Measurements from ENCODE around the gene TMEM37.

The TMEM37 gene

GRCh38 chr2:119419803-119420508 is 11.7 kb upstream of the TMEM37 start:
- DNase-seq (ENCODE audit: insufficient read length, low spot score) (no peak), FAIRE-seq (no peak)
- TF ChIP-seq, protein P1, sequence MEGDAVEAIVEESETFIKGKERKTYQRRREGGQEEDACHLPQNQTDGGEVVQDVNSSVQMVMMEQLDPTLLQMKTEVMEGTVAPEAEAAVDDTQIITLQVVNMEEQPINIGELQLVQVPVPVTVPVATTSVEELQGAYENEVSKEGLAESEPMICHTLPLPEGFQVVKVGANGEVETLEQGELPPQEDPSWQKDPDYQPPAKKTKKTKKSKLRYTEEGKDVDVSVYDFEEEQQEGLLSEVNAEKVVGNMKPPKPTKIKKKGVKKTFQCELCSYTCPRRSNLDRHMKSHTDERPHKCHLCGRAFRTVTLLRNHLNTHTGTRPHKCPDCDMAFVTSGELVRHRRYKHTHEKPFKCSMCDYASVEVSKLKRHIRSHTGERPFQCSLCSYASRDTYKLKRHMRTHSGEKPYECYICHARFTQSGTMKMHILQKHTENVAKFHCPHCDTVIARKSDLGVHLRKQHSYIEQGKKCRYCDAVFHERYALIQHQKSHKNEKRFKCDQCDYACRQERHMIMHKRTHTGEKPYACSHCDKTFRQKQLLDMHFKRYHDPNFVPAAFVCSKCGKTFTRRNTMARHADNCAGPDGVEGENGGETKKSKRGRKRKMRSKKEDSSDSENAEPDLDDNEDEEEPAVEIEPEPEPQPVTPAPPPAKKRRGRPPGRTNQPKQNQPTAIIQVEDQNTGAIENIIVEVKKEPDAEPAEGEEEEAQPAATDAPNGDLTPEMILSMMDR (IDR thresholded peaks at IDR 0.05; ENCODE audit: insufficient read depth, missing control alignments) = no peak

GRCh38 chr2:119421304-119421703 is 10.3 kb upstream of the TMEM37 start:
- DNase-seq (ENCODE audit: insufficient read length, low spot score) (no peak), FAIRE-seq (no peak)
- TF ChIP-seq, protein P1 (IDR thresholded peaks at IDR 0.05; ENCODE audit: insufficient read depth, missing control alignments) = no peak

DNA sequence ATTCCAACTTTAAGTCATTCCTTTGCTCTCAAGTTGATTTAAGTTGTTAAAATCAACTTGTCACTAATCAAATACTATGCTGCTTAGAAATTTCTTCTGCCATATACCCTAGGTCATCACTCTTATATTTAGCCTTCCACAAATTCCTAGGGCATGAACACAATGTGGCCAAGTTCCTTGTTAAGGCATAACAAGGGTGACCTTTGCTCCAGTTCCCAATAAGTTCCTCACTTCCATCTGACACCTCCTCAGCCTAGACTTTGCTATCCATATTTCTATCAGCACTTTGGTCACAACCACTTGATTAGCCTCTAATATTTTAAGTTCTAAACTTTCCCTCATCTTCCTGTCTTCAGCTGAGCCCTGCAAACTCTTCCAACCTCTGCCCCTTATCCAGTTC is 9.9 kb upstream of the TMEM37 start:
- FAIRE-seq (no peak), DNase-seq (ENCODE audit: insufficient read length, low spot score) (no peak)
- TF ChIP-seq, protein P1 (IDR thresholded peaks at IDR 0.05; ENCODE audit: insufficient read depth, missing control alignments) = no peak

GRCh38 chr2:119422360-119423107 is 9.1 kb upstream of the TMEM37 start:
- FAIRE-seq (no peak), DNase-seq (ENCODE audit: insufficient read length, low spot score) (no peak)
- TF ChIP-seq, protein P1 (IDR thresholded peaks at IDR 0.05; ENCODE audit: insufficient read depth, missing control alignments) = no peak

DNA sequence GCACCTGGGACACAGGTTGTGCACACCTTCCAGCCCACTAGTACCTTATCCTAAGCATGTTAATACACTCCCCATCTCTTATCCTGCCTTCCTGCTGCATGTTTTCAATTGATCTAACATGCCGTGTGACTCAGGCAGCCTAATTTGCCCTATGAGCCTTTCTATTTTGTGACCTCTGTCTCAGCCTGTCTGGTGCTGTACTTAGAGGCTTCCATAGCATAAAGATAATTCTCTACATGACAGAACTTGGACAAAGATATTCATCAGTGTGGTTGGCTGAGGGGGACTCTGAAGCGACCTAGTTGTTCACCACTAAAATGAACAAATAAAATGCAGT is 8.6 kb upstream of the TMEM37 start:
- no peak for DNase-seq (ENCODE audit: insufficient read length, low spot score)
- no peak for FAIRE-seq
- TF ChIP-seq, protein P1 (IDR thresholded peaks at IDR 0.05; ENCODE audit: insufficient read depth, missing control alignments) = no peak

DNA sequence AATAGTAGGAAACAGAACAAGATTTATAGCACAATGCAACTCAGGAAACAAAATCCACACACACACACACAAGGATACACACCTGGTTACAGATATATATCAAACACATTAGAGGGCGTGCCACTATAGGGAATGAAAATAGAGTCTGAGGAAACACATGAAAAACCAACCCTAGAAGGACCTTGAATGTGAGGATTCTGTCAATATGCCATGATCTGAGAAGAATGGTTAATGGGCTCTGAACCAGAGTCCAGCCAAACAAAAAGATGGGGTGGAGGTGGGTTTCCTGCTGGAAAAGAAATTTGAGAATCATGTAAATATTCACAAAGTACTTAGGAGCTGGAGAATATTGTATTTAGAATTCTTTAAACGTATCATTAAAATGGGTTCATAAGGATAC is 7.8 kb upstream of the TMEM37 start:
- no peak for FAIRE-seq
- TF ChIP-seq, protein P1 (IDR thresholded peaks at IDR 0.05; ENCODE audit: insufficient read depth, missing control alignments) = no peak

More for the DNA sequence above, 7.8 kb upstream of the TMEM37 start:
- no peak for DNase-seq (ENCODE audit: insufficient read length, low spot score)

Data from D721Med (cell line).